Neuron (in vitro differentiated cells): ENCODE results near the gene KRT73.

Experiments
- H2AFZ ChIP-seq: one replicate; pipeline ENCODE4 v1.6.1; 2013; ENCODE audit warnings: low read depth, mild to moderate bottlenecking, inconsistent platforms, low read length, moderate library complexity
- H3K27me3 ChIP-seq: one replicate; pipeline ENCODE4 v1.6.1; 2013; ENCODE audit warnings: low read length; ENCODE audit not compliant: insufficient read depth
- H3K36me3 ChIP-seq: one replicate; pipeline ENCODE4 v1.6.1; 2013; ENCODE audit warnings: low read length; ENCODE audit not compliant: insufficient read depth
- H3K4me1 ChIP-seq: one replicate; pipeline ENCODE4 v1.6.1; 2013; ENCODE audit warnings: low read length; ENCODE audit not compliant: insufficient read depth
- H3K4me3 ChIP-seq: 2 replicates; pipeline ENCODE4 v1.5.1; 2013; ENCODE audit warnings: mild to moderate bottlenecking, low read length, moderate library complexity
- H3K9me3 ChIP-seq: one replicate; pipeline ENCODE4 v1.6.1; 2013; ENCODE audit warnings: low read length

KRT73 gene

DNA sequence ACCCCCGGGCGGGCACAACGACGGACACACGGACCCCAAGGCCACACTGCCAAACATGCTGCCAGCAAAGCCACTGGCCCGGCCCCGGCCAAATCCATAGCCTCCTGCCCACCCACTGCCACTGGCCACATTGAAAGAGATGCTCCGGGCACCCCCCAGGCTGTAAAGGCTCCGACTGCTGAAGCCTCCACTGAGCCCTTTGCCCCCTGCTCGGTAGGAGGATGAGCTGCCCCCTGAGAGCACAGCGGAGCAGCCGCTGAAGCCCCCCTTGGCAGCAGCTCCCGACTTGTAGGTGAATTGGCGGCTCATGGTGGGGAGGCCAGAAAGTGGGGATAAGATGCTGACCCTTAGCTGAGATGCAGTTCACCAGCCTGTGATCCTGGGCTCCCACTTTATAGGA lies at the start of gene KRT73:
KRT73 (minus strand) TSS at position 344 of the 400 bp plus-strand sequence; CDS start at position 309, 35 bp downstream.
- H3K27me3 ChIP-seq, result peaks cover 9% of the 10 kb centered on the region
- H3K4me3 ChIP-seq, result no peak within 1 kb of the TSS
- H3K4me1 ChIP-seq, result peaks cover 7% of the 10 kb centered on the region
- no peaks in the 10 kb centered on the region for H3K36me3 ChIP-seq
- no peak within 1 kb of the TSS for H2AFZ ChIP-seq
- H3K9me3 ChIP-seq, result no peaks in the 10 kb centered on the region

DNA sequence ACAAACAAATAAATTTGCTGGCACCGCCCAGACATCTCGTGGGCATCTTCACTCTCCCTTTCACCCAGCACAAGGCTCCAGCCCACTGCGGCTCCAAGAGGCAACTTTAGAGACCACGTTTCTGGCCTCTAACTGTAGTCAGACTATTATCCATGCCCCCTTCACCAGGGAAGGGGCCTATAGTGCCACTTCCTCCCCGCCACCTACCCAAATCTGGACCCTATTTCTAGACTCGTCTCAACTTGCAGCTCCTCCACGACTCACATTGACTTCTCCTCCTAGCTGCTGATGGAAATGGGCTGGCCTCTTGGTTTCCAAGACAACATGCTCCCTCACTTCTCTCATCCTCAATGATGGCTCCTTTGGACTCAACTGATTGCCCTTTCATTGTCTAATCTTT lies 49.6 kb upstream of the KRT73 start:
- no peaks in the 10 kb centered on the region for H3K4me1 ChIP-seq
- no peak overlapping the region for H3K4me3 ChIP-seq
- H3K27me3 ChIP-seq, result no peaks in the 10 kb centered on the region
- H3K9me3 ChIP-seq, result no peaks in the 10 kb centered on the region
- H2AFZ ChIP-seq, result no peak overlapping the region
- H3K36me3 ChIP-seq, result no peaks in the 10 kb centered on the region

GRCh38 chr12:52667509-52667908 lies 49.1 kb upstream of the KRT73 start:
- H2AFZ ChIP-seq, result no peak overlapping the region
- no peak overlapping the region for H3K4me3 ChIP-seq
- no peaks in the 10 kb centered on the region for H3K27me3 ChIP-seq
- H3K9me3 ChIP-seq, result no peaks in the 10 kb centered on the region
- H3K36me3 ChIP-seq, result no peaks in the 10 kb centered on the region
- no peaks in the 10 kb centered on the region for H3K4me1 ChIP-seq

DNA sequence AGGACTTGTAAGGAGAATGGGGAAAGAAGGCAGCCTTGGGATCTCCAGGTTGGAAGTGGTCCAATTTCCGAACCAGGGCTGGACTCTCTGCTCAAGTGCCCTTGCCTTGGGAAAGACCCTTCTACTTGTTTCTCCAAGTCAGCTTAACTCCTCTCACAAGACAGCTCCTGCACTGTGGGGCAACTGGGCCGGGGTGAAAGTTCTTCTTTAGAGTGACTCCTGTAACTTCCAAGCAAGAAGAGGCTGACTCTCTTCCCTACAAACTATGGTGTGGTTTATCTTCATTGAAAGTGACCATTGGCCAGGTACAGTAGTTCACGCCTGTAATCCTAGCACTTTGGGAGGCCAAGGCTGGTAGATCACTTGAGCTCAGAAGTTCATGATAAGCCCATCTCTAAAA lies 48.1 kb upstream of the KRT73 start:
- no peaks in the 10 kb centered on the region for H3K4me1 ChIP-seq
- H3K36me3 ChIP-seq, result no peaks in the 10 kb centered on the region
- no peaks in the 10 kb centered on the region for H3K27me3 ChIP-seq
- H3K4me3 ChIP-seq, result no peak overlapping the region
- no peaks in the 10 kb centered on the region for H3K9me3 ChIP-seq
- no peak overlapping the region for H2AFZ ChIP-seq

DNA sequence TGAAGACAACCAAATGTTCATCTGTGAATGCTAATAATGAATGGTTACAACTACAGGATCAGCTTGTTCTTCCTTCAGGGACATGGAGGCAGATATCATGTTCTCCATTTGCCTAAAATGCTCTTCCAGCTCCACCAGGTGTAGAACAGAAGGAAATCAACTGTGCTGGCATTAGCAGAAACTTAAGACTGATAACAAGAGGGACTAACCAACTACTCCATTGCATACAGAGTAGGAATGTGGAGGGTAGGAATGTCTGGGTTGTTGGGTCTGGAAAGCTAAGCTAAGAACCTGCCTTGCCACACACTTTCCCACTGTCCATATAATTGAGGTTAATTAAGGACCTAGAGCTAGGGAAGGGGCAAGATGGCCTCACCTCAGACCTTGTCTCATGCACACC lies 45.1 kb upstream of the KRT73 start:
- no peaks in the 10 kb centered on the region for H3K27me3 ChIP-seq
- H2AFZ ChIP-seq, result no peak overlapping the region
- H3K4me3 ChIP-seq, result no peak overlapping the region
- H3K9me3 ChIP-seq, result no peaks in the 10 kb centered on the region
- no peaks in the 10 kb centered on the region for H3K36me3 ChIP-seq
- H3K4me1 ChIP-seq, result no peaks in the 10 kb centered on the region

GRCh38 chr12:52662918-52663229 lies 44.5 kb upstream of the KRT73 start:
- Histone ChIP-seq H3K4me3 (no peak overlapping the region), H3K9me3 (no peaks in the 10 kb centered on the region), H3K4me1 (no peaks in the 10 kb centered on the region), H3K36me3 (no peaks in the 10 kb centered on the region), H3K27me3 (no peaks in the 10 kb centered on the region), H2AFZ (no peak overlapping the region)

DNA sequence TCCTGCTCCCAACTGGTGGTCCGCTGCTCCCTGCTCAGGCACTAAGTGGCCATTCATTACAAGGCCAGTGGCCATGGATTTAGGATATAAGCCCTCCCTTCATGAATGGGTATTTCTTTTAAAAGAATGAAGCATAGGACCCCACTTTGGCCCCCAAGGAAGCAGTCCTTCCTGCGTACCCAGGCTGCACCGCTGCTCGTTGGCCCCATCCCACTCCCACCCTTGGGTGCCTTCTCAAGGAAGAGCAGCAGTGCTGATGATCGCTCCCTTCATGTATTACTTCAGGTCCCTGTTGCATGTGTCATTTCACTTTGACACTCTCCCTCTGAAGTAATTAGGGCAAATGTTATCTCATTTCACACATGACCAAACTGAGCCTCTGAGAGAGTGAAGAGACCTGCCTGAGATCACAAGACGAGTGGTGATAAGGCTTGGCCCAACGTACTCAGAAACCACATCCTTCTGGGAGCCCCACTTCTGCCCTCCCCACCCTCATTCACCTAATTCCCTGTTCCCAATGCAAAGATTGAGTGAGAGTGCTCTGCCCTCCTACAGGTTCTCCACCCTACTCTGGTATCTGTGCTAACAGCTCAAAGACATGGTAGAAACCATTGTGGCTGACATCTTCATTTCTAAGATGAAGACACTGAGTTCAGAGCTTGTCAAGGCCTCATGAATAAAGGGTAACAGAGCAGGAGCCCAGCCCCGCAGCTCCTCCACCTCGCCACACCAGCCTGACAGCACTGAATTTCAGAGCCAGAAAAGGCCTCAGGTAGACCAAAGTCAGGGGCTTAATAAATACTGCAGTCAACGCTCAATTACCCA lies 43.9 kb upstream of the KRT73 start:
- Histone ChIP-seq H3K36me3 (no peaks in the 10 kb centered on the region), H3K9me3 (no peaks in the 10 kb centered on the region), H3K27me3 (no peaks in the 10 kb centered on the region), H3K4me1 (no peaks in the 10 kb centered on the region), H3K4me3 (no peak overlapping the region), H2AFZ (no peak overlapping the region)

GRCh38 chr12:52661668-52662067 lies 43.3 kb upstream of the KRT73 start:
- H3K4me1 ChIP-seq, result no peaks in the 10 kb centered on the region
- H3K27me3 ChIP-seq, result no peaks in the 10 kb centered on the region
- no peak overlapping the region for H2AFZ ChIP-seq
- H3K36me3 ChIP-seq, result no peaks in the 10 kb centered on the region
- no peak overlapping the region for H3K4me3 ChIP-seq
- no peaks in the 10 kb centered on the region for H3K9me3 ChIP-seq

- no peaks in the 10 kb centered on the region for H3K36me3 ChIP-seq
- no peak overlapping the region for H3K4me3 ChIP-seq
- H3K9me3 ChIP-seq, result no peaks in the 10 kb centered on the region
- no peaks in the 10 kb centered on the region for H3K27me3 ChIP-seq
- no peak overlapping the region for H2AFZ ChIP-seq
- no peaks in the 10 kb centered on the region for H3K4me1 ChIP-seq
Measured at GRCh38 chr12:52660934-52661499, 42.7 kb upstream of the KRT73 start.

GRCh38 chr12:52659951-52660350 lies 41.6 kb upstream of the KRT73 start:
- Histone ChIP-seq H3K4me1 (no peaks in the 10 kb centered on the region), H3K36me3 (no peaks in the 10 kb centered on the region), H3K9me3 (no peaks in the 10 kb centered on the region), H3K4me3 (no peak overlapping the region), H2AFZ (no peak overlapping the region), H3K27me3 (no peaks in the 10 kb centered on the region)

DNA sequence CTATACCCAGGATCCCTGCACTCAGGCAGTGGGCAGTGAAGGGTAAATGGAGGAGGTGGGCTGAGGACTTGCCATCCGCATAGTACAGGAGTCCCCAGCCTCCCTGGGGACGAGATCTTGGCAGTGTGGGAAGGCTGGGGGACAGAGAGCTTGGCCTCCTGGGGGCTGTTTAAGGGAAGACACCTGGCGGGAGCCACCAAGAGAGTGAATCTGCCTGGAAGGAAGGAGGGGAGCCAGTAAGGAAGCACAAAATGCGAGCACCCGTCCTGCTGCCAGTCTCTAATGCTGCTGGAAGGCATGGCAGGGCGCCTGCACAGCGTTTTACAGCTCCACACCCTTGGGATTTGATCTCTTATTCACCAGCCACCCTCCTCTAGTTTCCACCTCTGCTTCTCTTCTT lies 41.0 kb upstream of the KRT73 start:
- no peaks in the 10 kb centered on the region for H3K4me1 ChIP-seq
- H3K27me3 ChIP-seq, result no peaks in the 10 kb centered on the region
- H3K9me3 ChIP-seq, result no peaks in the 10 kb centered on the region
- H2AFZ ChIP-seq, result no peak overlapping the region
- no peak overlapping the region for H3K4me3 ChIP-seq
- no peaks in the 10 kb centered on the region for H3K36me3 ChIP-seq

DNA sequence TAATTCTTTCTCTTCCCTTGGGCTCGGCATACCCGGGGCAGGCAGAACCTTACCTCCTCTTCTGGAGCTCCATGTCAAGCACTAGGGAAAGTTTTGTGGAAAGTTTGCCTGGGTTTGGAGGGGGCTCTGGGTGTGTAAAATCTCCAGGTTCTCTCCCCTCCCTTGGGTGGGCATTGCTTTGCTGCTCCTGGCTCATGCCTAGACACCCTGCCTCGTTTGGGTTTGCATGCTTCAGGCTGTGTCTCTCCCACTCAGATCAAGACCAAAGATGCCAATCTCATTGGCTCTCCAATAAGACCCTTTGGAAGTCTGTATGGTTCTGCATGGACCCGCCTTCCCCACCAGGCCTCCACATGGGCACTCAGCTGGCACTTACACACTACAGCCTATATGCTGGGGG lies 39.8 kb upstream of the KRT73 start:
- Histone ChIP-seq H3K4me3 (no peak overlapping the region), H3K36me3 (no peaks in the 10 kb centered on the region), H3K4me1 (no peaks in the 10 kb centered on the region), H2AFZ (no peak overlapping the region), H3K9me3 (no peaks in the 10 kb centered on the region), H3K27me3 (no peaks in the 10 kb centered on the region)

DNA sequence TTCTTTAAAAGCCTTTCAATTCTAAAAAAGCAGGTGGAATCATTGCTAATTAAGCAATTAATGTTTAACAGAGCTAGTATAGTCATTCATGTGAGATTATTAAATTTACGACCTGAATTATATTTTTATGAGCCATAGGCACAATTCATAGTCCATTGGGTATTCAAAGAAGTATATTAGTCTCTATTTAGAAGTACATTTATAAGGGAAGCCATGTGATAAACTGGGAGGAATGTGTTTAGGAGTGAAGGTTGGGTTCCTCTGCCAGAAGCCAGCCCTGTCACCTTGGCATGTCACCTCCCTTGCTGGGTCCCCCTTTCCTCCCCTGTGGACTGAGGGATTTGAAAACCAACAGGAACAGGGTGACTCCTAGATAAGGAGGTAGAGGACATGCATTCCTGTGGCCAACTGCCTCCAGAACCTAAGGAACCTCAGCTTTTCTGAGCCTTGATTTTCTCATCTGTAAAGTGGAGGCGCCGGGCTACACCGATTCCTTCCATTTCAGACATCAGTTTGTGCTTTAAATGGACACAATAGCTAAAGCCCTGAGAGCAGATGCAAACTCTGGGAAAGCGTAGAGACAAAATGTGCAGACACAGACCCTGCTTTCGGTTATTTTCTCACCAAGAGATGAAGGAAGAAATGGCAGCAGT lies 39.0 kb upstream of the KRT73 start:
- Histone ChIP-seq H2AFZ (no peak overlapping the region), H3K36me3 (no peaks in the 10 kb centered on the region), H3K9me3 (no peaks in the 10 kb centered on the region), H3K27me3 (no peaks in the 10 kb centered on the region), H3K4me1 (no peaks in the 10 kb centered on the region), H3K4me3 (no peak overlapping the region)
